ENCODE results near the gene GPR6.

Gene GPR6

GRCh38 chr6:109949281-109950065, 28.6 kb upstream of the GPR6 start:
- no peak overlapping the region for H3K4me3 ChIP-seq (ENCODE audit: low read length)
- TF ChIP-seq, protein P1, sequence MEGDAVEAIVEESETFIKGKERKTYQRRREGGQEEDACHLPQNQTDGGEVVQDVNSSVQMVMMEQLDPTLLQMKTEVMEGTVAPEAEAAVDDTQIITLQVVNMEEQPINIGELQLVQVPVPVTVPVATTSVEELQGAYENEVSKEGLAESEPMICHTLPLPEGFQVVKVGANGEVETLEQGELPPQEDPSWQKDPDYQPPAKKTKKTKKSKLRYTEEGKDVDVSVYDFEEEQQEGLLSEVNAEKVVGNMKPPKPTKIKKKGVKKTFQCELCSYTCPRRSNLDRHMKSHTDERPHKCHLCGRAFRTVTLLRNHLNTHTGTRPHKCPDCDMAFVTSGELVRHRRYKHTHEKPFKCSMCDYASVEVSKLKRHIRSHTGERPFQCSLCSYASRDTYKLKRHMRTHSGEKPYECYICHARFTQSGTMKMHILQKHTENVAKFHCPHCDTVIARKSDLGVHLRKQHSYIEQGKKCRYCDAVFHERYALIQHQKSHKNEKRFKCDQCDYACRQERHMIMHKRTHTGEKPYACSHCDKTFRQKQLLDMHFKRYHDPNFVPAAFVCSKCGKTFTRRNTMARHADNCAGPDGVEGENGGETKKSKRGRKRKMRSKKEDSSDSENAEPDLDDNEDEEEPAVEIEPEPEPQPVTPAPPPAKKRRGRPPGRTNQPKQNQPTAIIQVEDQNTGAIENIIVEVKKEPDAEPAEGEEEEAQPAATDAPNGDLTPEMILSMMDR (conservative IDR thresholded peaks at IDR 0.05; ENCODE audit: low read depth, low read length) = no peak
- DNase-seq (ENCODE audit: low read depth) = no peak

- DNase-seq (ENCODE audit: low read depth) = no peak
- no peak overlapping the region for H3K4me3 ChIP-seq (ENCODE audit: low read length)
- TF ChIP-seq, protein P1 (conservative IDR thresholded peaks at IDR 0.05; ENCODE audit: low read depth, low read length) = no peak
Observed at GRCh38 chr6:109955491-109955890, 22.6 kb upstream of the GPR6 start.

DNA sequence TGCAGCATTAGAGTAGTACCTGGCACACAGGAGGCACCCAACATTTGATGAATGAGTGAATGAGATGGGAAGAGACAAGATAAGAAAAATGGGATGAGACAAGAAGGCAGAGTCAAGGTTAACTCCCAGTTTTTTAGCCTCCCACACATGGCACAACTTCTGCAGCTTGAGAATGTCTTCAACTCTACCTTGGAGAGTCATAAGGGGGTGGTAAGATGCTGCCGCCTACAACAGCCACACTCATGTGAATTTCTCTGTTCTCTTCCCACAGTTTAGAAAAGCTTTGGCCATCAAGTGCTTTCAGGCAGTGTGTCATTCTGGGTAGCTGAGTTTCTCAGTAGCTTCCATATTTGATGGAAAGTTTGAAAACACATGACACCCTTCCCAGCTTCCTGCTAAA, 19.5 kb upstream of the GPR6 start:
- H3K4me3 ChIP-seq (ENCODE audit: low read length) = no peak overlapping the region
- TF ChIP-seq, protein P1 (conservative IDR thresholded peaks at IDR 0.05; ENCODE audit: low read depth, low read length) = no peak
- DNase-seq (ENCODE audit: low read depth) = no peak

- TF ChIP-seq, protein P1 (conservative IDR thresholded peaks at IDR 0.05; ENCODE audit: low read depth, low read length) = no peak
- DNase-seq (ENCODE audit: low read depth) = no peak
- H3K4me3 ChIP-seq (ENCODE audit: low read length) = no peak overlapping the region
Observed at GRCh38 chr6:109961611-109962041, 16.5 kb upstream of the GPR6 start.

GRCh38 chr6:109962271-109962670, 15.8 kb upstream of the GPR6 start:
- DNase-seq (ENCODE audit: low read depth) = no peak
- H3K4me3 ChIP-seq (ENCODE audit: low read length) = no peak overlapping the region
- TF ChIP-seq, protein P1 (conservative IDR thresholded peaks at IDR 0.05; ENCODE audit: low read depth, low read length) = no peak

DNA sequence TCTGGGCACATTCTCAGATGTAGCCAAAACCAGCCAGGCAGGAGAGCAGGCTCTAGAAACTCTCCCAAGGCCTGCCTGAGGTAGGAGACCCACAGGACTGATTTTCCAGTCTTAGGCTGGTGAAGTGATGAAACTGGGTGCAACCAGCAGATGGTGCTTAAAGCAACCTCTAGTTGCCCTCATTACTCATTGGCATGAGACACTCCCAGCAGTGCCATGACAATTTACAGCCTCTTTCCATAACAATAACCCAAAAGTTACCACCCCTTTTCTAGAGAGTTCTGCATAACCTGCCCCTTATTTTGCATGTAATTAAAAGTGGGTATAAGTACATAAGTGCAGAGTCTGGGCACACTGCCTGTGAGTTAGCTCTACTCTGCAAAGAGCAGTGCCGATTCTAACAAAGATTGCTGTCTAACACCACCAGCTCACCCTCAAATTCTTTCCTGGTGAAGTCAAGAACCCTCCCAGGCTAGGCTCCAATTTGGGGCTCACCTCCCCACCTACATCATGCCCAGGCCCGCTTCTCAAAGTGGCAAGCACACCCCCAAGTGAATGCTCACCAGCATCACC, 14.4 kb upstream of the GPR6 start:
- no peak for DNase-seq (ENCODE audit: low read depth)
- TF ChIP-seq, protein P1 (conservative IDR thresholded peaks at IDR 0.05; ENCODE audit: low read depth, low read length) = no peak

GRCh38 chr6:109964949-109965348, 13.2 kb upstream of the GPR6 start:
- TF ChIP-seq, protein P1 (conservative IDR thresholded peaks at IDR 0.05; ENCODE audit: low read depth, low read length) = no peak
- no peak overlapping the region for H3K4me3 ChIP-seq (ENCODE audit: low read length)
- no peak for DNase-seq (ENCODE audit: low read depth)

More for the DNA sequence above, 14.4 kb upstream of the GPR6 start:
- H3K4me3 ChIP-seq (ENCODE audit: low read length) = no peak overlapping the region

Measured in retinal pigment epithelial cell (primary cell).